ENCODE measurements around the gene EDARADD.
"Not testable (repeated sequence)": the region's sequence is repeated elsewhere in the genome, so short reads cannot be mapped to it uniquely, and the experiment has no call there.

EDARADD gene

GRCh38 chr1:236450779-236451178, 56.7 kb downstream of the EDARADD start:
- no peak for DNase-seq

- DNase-seq: no peak
Measured at GRCh38 chr1:236451796-236452373, 57.8 kb downstream of the EDARADD start.

- DNase-seq: no peak
Measured at GRCh38 chr1:236455243-236455642, 61.2 kb downstream of the EDARADD start.

GRCh38 chr1:236457775-236458174, 63.7 kb downstream of the EDARADD start:
- DNase-seq: no peak

- no peak for DNase-seq
Measured at GRCh38 chr1:236458996-236459395, 64.9 kb downstream of the EDARADD start.

GRCh38 chr1:236460103-236460502, 66.0 kb downstream of the EDARADD start:
- no peak for DNase-seq

- not testable (repeated sequence) for DNase-seq
Measured at GRCh38 chr1:236464197-236464596, 70.1 kb downstream of the EDARADD start.

GRCh38 chr1:236465231-236465958, 71.3 kb downstream of the EDARADD start:
- DNase-seq: no peak

- DNase-seq: no peak
Measured at GRCh38 chr1:236465959-236466303, 71.8 kb downstream of the EDARADD start.

- no peak for DNase-seq
Measured at GRCh38 chr1:236467327-236467641, 73.2 kb downstream of the EDARADD start.

- no peak for DNase-seq
Measured at GRCh38 chr1:236468625-236469024, 74.5 kb downstream of the EDARADD start.

GRCh38 chr1:236469466-236469865, 75.4 kb downstream of the EDARADD start:
- no peak for DNase-seq

- DNase-seq: no peak
Measured at GRCh38 chr1:236471096-236471495, 77.0 kb downstream of the EDARADD start.

GRCh38 chr1:236471653-236472052, 77.6 kb downstream of the EDARADD start:
- no peak for DNase-seq

- DNase-seq: no peak
Measured at GRCh38 chr1:236472850-236473788, 79.0 kb downstream of the EDARADD start.

GRCh38 chr1:236476019-236476418, 81.9 kb downstream of the EDARADD start:
- no peak for DNase-seq

- DNase-seq: no peak
Measured at GRCh38 chr1:236480758-236481436, 86.8 kb downstream of the EDARADD start.

GRCh38 chr1:236484310-236484971, 90.4 kb downstream of the EDARADD start:
- DNase-seq: no peak

- no peak for DNase-seq
Measured at GRCh38 chr1:236486356-236487002, 92.4 kb downstream of the EDARADD start.

GRCh38 chr1:236489161-236489560, 95.1 kb downstream of the EDARADD start:
- DNase-seq: not testable (repeated sequence)

GRCh38 chr1:236489710-236490377, 95.8 kb downstream of the EDARADD start:
- no peak for DNase-seq
